GM23248 (cell line): ENCODE measurements around the gene PLSCR3. TPM values are rescaled to one million over a fixed set of nuclear protein-coding genes. Genes with fewer than 3 reads are reported as not detected.

Experiments used
- DNase-seq: peaks from one replicate; pipeline ENCODE4 v3.0.0-alpha.2; 2015
- H2AFZ ChIP-seq: fragments of 200-600 bp; sonication (generic); 2 replicates; pipeline ENCODE4 v1.6.1; 2016; ENCODE audit warnings: antibody characterized with exemption
- H3F3A ChIP-seq: fragments of 200-600 bp; sonication (generic); 2 replicates; pipeline ENCODE4 v1.6.1; 2016; ENCODE audit warnings: mild to moderate bottlenecking, antibody characterized with exemption, mixed run types; ENCODE audit not compliant: insufficient read depth
- H3K27ac ChIP-seq: fragments of 200-600 bp; sonication (generic); 2 replicates; pipeline ENCODE4 v1.5.1; 2016; ENCODE audit warnings: mild to moderate bottlenecking
- H3K27me3 ChIP-seq: fragments of 200-600 bp; sonication (generic); replicated peaks from 2 replicates; pipeline ENCODE4 v1.6.1; 2016; ENCODE audit warnings: mild to moderate bottlenecking; ENCODE audit not compliant: insufficient read depth
- H3K36me3 ChIP-seq: fragments of 200-600 bp; sonication (generic); 2 replicates; pipeline ENCODE4 v1.6.1; 2016; ENCODE audit warnings: low read depth, mild to moderate bottlenecking
- H3K4me1 ChIP-seq: fragments of 200-600 bp; sonication (generic); 2 replicates; pipeline ENCODE4 v1.6.1; 2016; ENCODE audit warnings: mild to moderate bottlenecking; ENCODE audit not compliant: insufficient read depth
- H3K4me2 ChIP-seq: fragments of 200-600 bp; sonication (generic); one replicate; pipeline ENCODE4 v1.6.1; 2016; ENCODE audit warnings: mild to moderate bottlenecking; ENCODE audit not compliant: unreplicated experiment
- H3K4me3 ChIP-seq: fragments of 200-600 bp; sonication (generic); 2 replicates; pipeline ENCODE4 v1.5.1; 2016; ENCODE audit warnings: mild to moderate bottlenecking
- H3K79me2 ChIP-seq: fragments of 200-600 bp; sonication (generic); 2 replicates; pipeline ENCODE4 v1.6.1; 2016; ENCODE audit warnings: mild to moderate bottlenecking; ENCODE audit not compliant: insufficient read depth
- H3K9ac ChIP-seq: fragments of 200-600 bp; sonication (generic); 2 replicates; pipeline ENCODE4 v1.6.1; 2016; ENCODE audit warnings: mild to moderate bottlenecking
- H3K9me2 ChIP-seq: fragments of 200-600 bp; sonication (generic); 2 replicates; pipeline ENCODE4 v1.6.1; 2016; ENCODE audit warnings: mixed run types, mild to moderate bottlenecking, moderate library complexity; ENCODE audit not compliant: insufficient read depth
- H3K9me3 ChIP-seq: fragments of 200-600 bp; sonication (generic); one replicate; pipeline ENCODE4 v1.6.1; 2017; ENCODE audit warnings: low read depth
- H4K20me1 ChIP-seq: fragments of 200-600 bp; sonication (generic); 2 replicates; pipeline ENCODE4 v1.6.0; 2016; ENCODE audit not compliant: insufficient read depth
- EZH2 ChIP-seq: fragments of 200-600 bp; sonication (generic); IDR thresholded peaks from 2 replicates; pipeline ENCODE4 v1.6.1; 2018; ENCODE audit warnings: antibody characterized with exemption, mild to moderate bottlenecking; ENCODE audit not compliant: insufficient read depth, poor library complexity, severe bottlenecking
- EZH2phosphoT487 ChIP-seq: fragments of 200-600 bp; sonication (generic); IDR thresholded peaks from 2 replicates; pipeline ENCODE4 v1.6.1; 2018; ENCODE audit warnings: antibody characterized with exemption, moderate library complexity, mild to moderate bottlenecking, low read depth; ENCODE audit not compliant: insufficient read depth
- WGBS, 2 experiments: methylation state at CpG; one replicate each; pipeline ENCODE4 v1.1.6; 2015 to 2017; ENCODE audit warnings: low lambda C conversion rate in 2 of 2, low coverage in 1 of 2; ENCODE audit errors: missing lambda C conversion rate in 2 of 2; 5-methylcytosine and 5-hydroxymethylcytosine counted together
- in situ Hi-C: fragments of 300-500 bp; cut with MboI; formaldehyde crosslinking; loops from 2 replicates; pipeline ENCODE4 v1.15.0; 2020
- polyA plus RNA-seq: library from polyadenylated mRNA; unstranded; fragments of >200 nt; fragmentation: Nextera tagmentation; extraction: Ambion mirVana; gene quantifications from 2 replicates; pipeline ENCODE4 v1.2.1, GENCODE V29; 2016
- total RNA-seq: library from RNA; depleted of rRNA; stranded (reverse); fragments of >200 nt; shearing (Covaris generic); gene quantifications from 2 replicates; pipeline ENCODE4 v1.2.3, GENCODE V29; 2014

The PLSCR3 gene
- total and polyA plus RNA-seq, 2 experiments from 2014 or later: 73.9 to 136 TPM

- H3K9ac ChIP-seq: no peak overlapping the region
- peaks cover 12% of the 10 kb centered on the region for H3F3A ChIP-seq
- no peaks in the 10 kb centered on the region for H3K27me3 ChIP-seq
- H3K79me2 ChIP-seq: no peaks in the 10 kb centered on the region
- no peak overlapping the region for H3K27ac ChIP-seq
- H3K9me2 ChIP-seq: no peaks in the 10 kb centered on the region
- WGBS, 2 experiments: 83 to 84% methylated on average over 23 of the region's 23 CpGs
- in situ Hi-C loops: no loop called here
- no peaks in the 10 kb centered on the region for H3K9me3 ChIP-seq
- no peaks in the 10 kb centered on the region for H3K36me3 ChIP-seq
- H3K4me2 ChIP-seq: no peak overlapping the region
- H3K4me3 ChIP-seq: no peak overlapping the region
- TF ChIP-seq EZH2phosphoT487: no peak
- TF ChIP-seq EZH2: no peak
- H4K20me1 ChIP-seq: no peaks in the 10 kb centered on the region
- peaks cover 16% of the 10 kb centered on the region for H3K4me1 ChIP-seq
- no peak for DNase-seq
- H2AFZ ChIP-seq: no peak overlapping the region
Measured at GRCh38 chr17:7415784-7416183, 21.5 kb upstream of the PLSCR3 start.

- Histone ChIP-seq H3K27ac (no peak overlapping the region), H3F3A (peaks cover 12% of the 10 kb centered on the region), H3K36me3 (no peaks in the 10 kb centered on the region), H3K9ac (no peak overlapping the region), H4K20me1 (no peaks in the 10 kb centered on the region), H3K4me3 (no peak overlapping the region), H3K9me2 (no peaks in the 10 kb centered on the region), H3K9me3 (no peaks in the 10 kb centered on the region), H2AFZ (no peak overlapping the region), H3K27me3 (no peaks in the 10 kb centered on the region), H3K4me1 (peaks cover 16% of the 10 kb centered on the region), H3K79me2 (no peaks in the 10 kb centered on the region), H3K4me2 (no peak overlapping the region)
- TF ChIP-seq EZH2phosphoT487: no peak
- TF ChIP-seq EZH2: no peak
- no peak for DNase-seq
- in situ Hi-C loops: no loop called here
- WGBS, 2 experiments: 85 to 86% methylated on average over 14 of the region's 14 CpGs
Measured at GRCh38 chr17:7414837-7415236, 20.5 kb upstream of the PLSCR3 start.

- Histone ChIP-seq H3K36me3 (no peaks in the 10 kb centered on the region), H4K20me1 (no peaks in the 10 kb centered on the region), H3K4me2 (peak overlapping the region; percentile 21), H3K9me2 (no peaks in the 10 kb centered on the region), H3F3A (peaks cover 12% of the 10 kb centered on the region), H3K79me2 (no peaks in the 10 kb centered on the region), H3K27me3 (no peaks in the 10 kb centered on the region), H3K4me1 (peaks cover 16% of the 10 kb centered on the region), H3K4me3 (no peak overlapping the region), H3K9me3 (no peaks in the 10 kb centered on the region), H3K9ac (peak overlapping the region; percentile 25; the same call in 1 of the 2 replicates), H3K27ac (peak overlapping the region; percentile 33; the same call in 1 of the 2 replicates), H2AFZ (no peak overlapping the region)
- WGBS, 2 experiments: 63 to 66% methylated on average over 6 of the region's 6 CpGs
- no peak for TF ChIP-seq EZH2phosphoT487
- TF ChIP-seq EZH2: no peak
- peak; percentile 84 for DNase-seq
- in situ Hi-C loops: no loop called here
Measured at GRCh38 chr17:7413346-7413985, 19.1 kb upstream of the PLSCR3 start.

GRCh38 chr17:7411427-7411750, 17.1 kb upstream of the PLSCR3 start:
- H3K27me3 ChIP-seq: no peaks in the 10 kb centered on the region
- no peaks in the 10 kb centered on the region for H3K9me2 ChIP-seq
- H2AFZ ChIP-seq: no peak overlapping the region
- no peak overlapping the region for H3K4me3 ChIP-seq
- no peaks in the 10 kb centered on the region for H3K36me3 ChIP-seq
- WGBS, 2 experiments: 95 to 97% methylated on average over 7 to 8 of the region's 8 CpGs
- in situ Hi-C loops: no loop called here
- H3K4me1 ChIP-seq: peaks cover 16% of the 10 kb centered on the region
- no peak overlapping the region for H3K27ac ChIP-seq
- H3F3A ChIP-seq: peaks cover 12% of the 10 kb centered on the region
- TF ChIP-seq EZH2: no peak
- H4K20me1 ChIP-seq: no peaks in the 10 kb centered on the region
- H3K9ac ChIP-seq: no peak overlapping the region
- no peaks in the 10 kb centered on the region; the same call in 1 of the 2 replicates for H3K79me2 ChIP-seq
- H3K9me3 ChIP-seq: no peaks in the 10 kb centered on the region
- no peak overlapping the region for H3K4me2 ChIP-seq
- DNase-seq: no peak
